Measurements from ENCODE around the gene NTN3.
"Not testable (repeated sequence)": the region's sequence is repeated elsewhere in the genome, so short reads cannot be mapped to it uniquely, and the experiment has no call there.

NTN3 gene

GRCh38 chr16:2466667-2467527 is 4.2 kb upstream of the NTN3 start:
- DNase-seq, result peak; percentile 44

DNA sequence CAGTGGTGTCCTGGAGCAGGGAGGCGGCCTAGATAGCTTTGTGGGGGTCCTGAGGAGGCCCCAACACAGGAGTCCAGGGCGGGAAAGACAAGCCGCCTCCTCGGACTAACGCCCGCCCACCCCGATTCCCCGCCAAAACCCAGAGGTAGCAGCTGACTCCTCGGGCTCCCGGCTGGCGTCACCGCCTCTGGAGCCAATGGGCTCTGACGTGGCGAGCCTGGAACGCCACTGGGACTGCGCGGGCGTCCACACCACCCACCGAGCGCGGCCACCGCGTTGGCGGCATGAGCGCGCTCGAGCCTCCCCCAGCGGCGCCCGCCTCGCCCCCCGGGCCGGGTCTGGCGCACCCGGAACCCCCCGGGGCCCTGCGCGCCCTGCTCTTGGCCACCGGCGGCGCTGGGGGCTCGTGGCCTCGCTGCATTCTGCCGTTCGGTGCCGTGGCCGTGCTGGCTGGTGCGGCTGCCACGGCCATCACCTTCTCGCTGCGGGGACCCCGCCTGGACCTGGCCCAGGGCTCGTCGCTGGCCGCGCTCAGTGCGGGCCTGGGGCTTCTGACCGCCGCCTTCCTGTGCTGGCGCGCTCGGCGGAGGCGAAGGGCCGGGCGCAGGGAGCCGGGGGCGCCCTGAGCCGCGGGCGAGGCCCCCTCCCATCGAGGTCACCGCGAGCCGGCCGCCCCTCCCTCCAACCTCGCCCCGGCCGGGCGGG is 3.4 kb upstream of the NTN3 start:
- peak; percentile 82 for DNase-seq

DNA sequence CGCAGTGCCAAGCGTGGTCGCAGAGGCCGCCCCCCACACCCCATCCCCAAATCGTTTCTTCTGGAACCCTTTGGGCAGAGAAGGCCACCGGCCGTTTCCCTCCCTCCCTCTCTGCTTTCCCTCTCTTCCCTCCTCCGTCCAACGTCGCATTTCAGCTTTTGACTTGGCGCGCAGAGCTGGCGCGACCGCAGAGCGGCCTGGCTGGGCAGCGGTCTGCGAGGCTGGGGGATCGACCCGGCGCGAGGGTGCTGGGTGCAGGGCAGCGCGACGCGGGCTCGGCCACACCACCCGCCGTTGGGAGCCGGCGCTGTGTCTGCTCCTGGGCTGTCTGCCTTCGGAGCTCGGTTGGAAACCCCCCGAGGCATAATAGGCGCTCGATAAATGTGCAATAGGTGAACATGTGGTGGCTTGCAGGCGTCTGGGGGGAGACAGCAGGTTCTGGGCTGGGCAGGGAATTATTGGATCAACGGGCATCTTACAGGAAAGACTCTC is 2.8 kb upstream of the NTN3 start:
- peak; percentile 85 for DNase-seq

DNA sequence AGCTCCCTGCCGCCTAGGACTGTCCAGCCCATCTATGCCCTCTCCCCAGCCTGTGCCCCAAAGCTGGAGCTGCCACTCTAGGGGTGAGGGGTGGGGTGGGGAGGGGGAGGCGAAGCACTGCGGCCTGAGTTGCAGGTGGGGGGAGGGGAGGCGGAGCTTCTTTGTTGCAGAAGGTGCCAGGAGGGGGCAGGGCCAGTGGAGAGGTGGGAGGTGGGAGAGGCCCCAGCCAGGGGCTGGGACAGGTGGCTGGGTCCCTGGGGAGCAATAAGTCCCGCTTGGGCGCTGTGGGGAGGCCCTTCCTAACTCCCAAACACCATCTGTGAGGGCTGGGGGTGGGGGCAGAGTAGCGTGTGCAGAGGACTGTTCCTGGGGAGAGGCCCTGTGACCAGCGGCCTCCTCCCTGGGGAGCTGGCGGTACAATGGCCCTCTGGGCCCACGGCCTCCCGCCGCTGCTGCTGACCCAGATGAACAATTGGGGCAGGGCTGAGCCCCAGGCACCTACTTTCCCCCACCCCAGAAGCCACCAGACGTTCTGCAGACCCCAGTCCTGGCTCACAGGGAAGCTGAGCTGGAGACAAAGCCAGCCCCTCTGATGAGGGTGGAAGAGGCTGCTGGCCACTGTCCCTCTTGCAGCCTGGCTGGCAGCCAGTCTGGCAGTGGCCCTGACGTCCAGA is 2.2 kb upstream of the NTN3 start:
- peak; percentile 90 for DNase-seq

- DNase-seq, result no peak
Measured at GRCh38 chr16:2469399-2470233, 1.5 kb upstream of the NTN3 start.

GRCh38 chr16:2470234-2470601 is 879 bp upstream of the NTN3 start:
- DNase-seq, result no peak

GRCh38 chr16:2470603-2471015 is 488 bp upstream of the NTN3 start:
- DNase-seq, result peak; percentile 70

- no peak for DNase-seq
Measured at GRCh38 chr16:2471653-2472487, 773 bp downstream of the NTN3 start.

DNA sequence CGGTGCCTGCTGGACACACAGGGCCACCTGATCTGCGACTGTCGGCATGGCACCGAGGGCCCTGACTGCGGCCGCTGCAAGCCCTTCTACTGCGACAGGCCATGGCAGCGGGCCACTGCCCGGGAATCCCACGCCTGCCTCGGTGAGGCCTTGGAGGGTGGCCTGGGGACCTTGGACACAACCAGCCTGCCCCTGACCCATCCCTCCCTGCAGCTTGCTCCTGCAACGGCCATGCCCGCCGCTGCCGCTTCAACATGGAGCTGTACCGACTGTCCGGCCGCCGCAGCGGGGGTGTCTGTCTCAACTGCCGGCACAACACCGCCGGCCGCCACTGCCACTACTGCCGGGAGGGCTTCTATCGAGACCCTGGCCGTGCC is 1.4 kb downstream of the NTN3 start:
- DNase-seq, result no peak

DNA sequence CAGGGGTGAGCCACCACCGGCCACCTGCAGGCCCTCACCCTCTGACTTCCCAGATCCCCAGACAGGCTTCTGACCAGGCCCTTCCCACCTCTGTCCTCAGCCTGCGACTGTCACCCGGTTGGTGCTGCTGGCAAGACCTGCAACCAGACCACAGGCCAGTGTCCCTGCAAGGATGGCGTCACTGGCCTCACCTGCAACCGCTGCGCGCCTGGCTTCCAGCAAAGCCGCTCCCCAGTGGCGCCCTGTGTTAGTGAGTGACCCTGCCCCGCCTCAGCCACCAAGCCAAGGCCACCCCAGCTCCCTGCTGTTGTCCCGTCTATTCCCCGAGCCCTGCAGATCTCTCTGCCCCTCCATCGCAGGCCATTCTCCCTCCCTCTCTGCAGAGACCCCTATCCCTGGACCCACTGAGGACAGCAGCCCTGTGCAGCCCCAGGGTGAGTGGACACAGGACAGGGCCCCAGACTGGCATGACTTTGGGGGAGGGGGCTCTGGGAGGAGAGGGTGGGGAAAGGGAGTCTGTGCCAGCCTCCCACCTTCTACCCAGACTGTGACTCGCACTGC is 1.9 kb downstream of the NTN3 start:
- DNase-seq, result no peak

- no peak for DNase-seq
Measured at GRCh38 chr16:2473446-2473926, 2.4 kb downstream of the NTN3 start.

GRCh38 chr16:2473999-2474876 is 3.1 kb downstream of the NTN3 start:
- no peak for DNase-seq

- DNase-seq, result peak; percentile 40
Measured at GRCh38 chr16:2474877-2475412, 3.8 kb downstream of the NTN3 start, which contains the start of gene TBC1D24. TBC1D24 (plus strand) TSS chr16:2475127; CDS start chr16:2496149, 21,022 bp downstream.

DNA sequence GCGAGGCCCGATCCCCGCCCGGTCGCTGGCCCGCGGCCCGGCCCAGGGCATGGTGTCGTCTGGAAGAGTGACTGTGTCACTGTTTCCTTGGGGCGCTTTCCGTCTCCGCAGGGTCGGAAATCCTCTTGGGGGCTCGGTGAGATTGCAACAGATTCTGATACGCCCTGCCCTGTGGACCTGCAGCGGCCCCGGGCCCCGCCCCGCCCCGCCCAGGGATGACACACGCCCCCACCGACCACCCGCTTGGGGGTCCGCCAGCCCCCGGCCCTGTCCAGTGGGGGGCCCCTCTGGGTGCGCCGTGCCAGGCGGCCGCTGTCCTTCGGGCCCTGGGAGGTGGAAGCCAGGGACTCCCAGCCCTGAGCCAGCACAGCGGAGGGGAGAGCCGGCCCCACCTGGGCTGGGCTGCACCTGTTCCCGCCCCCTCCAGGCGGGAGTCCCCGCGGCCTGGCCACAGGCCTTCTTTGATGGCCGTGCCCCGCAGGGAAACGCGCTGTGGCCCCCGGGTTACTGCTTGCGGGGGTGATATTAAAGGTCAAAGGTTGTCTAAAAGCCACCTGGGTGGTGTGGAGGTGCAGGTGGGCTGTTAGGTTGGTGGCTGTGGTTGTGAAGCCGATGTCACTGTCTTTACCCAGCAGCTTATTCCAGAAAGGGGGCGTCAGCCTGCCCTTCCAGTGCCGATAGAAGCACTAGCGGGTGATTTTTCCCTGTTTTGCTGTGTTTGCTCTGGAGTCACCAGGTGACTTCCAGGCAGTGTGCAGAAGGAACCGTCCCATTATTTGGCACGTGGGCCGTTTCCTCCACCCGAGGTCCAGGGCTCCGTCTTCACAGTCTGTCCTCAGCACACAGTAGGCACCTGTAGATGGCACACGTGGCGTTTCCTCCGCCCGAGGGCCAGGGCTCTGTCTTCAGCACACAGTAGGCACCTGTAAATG is 4.6 kb downstream of the NTN3 start:
- no peak for DNase-seq

- no peak for DNase-seq
Measured at GRCh38 chr16:2476345-2476720, 5.2 kb downstream of the NTN3 start.

GRCh38 chr16:2476741-2477140 is 5.6 kb downstream of the NTN3 start:
- no peak for DNase-seq

- DNase-seq, result no peak
Measured at GRCh38 chr16:2477327-2477726, 6.2 kb downstream of the NTN3 start.

DNA sequence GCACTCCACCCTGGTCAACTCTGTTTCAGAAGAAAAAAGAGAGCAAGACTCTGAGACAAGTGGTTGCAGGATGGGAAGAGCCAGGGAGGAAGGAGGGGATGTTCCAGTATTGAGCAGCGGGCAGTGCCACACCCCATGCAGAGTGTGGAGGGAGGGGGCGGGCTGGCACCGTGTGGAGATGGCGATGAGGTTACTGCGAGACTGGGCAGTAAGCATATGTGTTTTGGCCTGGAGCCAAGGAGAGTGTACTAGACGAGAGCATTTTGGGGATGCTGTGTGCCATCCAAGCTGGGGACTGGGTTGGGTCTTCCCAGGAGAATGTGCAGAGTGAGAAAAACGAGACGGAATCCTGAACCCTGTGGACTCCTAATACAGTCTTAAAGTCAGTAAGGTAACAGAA is 7.2 kb downstream of the NTN3 start:
- no peak for DNase-seq

DNA sequence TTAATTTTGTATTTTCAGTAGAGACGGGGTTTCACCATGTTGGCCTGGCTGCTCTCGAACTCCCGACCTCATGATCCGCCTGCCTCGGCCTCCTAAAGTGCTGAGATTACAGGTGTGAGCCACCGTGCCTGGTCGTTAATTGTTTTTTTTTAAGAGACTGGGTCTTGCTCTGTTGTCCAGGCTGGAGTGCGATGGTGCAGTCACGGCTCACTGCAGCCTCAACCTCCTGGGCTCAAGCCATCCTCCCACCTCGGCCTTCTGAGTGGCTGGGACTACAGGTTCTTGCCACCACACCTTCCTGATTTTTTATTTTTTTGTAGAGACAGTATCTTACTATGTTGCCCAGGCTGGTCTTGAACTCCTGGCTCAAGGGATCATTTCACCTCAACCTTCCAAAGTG is 8.9 kb downstream of the NTN3 start:
- not testable (repeated sequence) for DNase-seq
